Endothelial cell of umbilical vein (primary cell): ENCODE results near the gene MAML2. TPM values are rescaled to one million over a fixed set of nuclear protein-coding genes. Genes with fewer than 3 reads are reported as not detected.

Experiments
- BruUV-seq: library from RNA; stranded (reverse); fragments of 400-500 nt; replicated peaks from 2 replicates; lab custom pipeline; 2021; lab: Mats Ljungman, UMichigan
- CTCF ChIA-PET: fragments of 300-600, 350-600 bp; sonication (Branson Sonifier 250); formaldehyde crosslinking; loops from one replicate; lab custom pipeline; 2021; ENCODE audit warnings: antibody characterized with exemption, inconsistent platforms; lab: Charles Lee
- POLR2A ChIA-PET: fragments of 300-600, 350-600 bp; sonication (Branson Sonifier 250); formaldehyde crosslinking; loops from one replicate; lab custom pipeline; 2021; ENCODE audit warnings: antibody characterized with exemption, inconsistent platforms; lab: Charles Lee
- DNase-seq: peaks from one replicate; pipeline ENCODE4 v3.0.0-alpha.2; 2011; ENCODE audit warnings: low read depth, low spot score
- FAIRE-seq: peaks from 2 replicates; lab custom pipeline; 2011; peaks lifted over from hg19 to GRCh38; lab: Jason Lieb, UNC
- H2AFZ ChIP-seq: 2 replicates; pipeline ENCODE4 v1.6.0; 2012; ENCODE audit warnings: low read depth, low read length, control low read depth, inconsistent platforms
- H3K27ac ChIP-seq: 2 replicates; pipeline ENCODE4 v1.5.1; 2011; ENCODE audit warnings: low read depth, mild to moderate bottlenecking, control low read depth, low read length, moderate library complexity; ENCODE audit not compliant: insufficient read depth
- H3K27me3 ChIP-seq, 2 experiments: 2 replicates each; pipeline versions ENCODE4 v1.6.0 to v1.6.1; 2011; ENCODE audit warnings: low read length in 2 of 2, mixed read lengths in 1 of 2; ENCODE audit not compliant: control insufficient read depth in 2 of 2, insufficient read depth in 2 of 2
- H3K36me3 ChIP-seq, 2 experiments: 2 replicates in 1 of 2; 3 replicates in 1 of 2; pipeline ENCODE4 v1.5.1; 2011; ENCODE audit warnings: low read length in 2 of 2, mild to moderate bottlenecking in 1 of 2, moderate library complexity in 1 of 2; ENCODE audit not compliant: control insufficient read depth in 2 of 2, insufficient read depth in 2 of 2; ENCODE audit errors: extremely low read depth in 1 of 2
- H3K4me1 ChIP-seq: 3 replicates; pipeline ENCODE4 v1.5.1; 2011; ENCODE audit warnings: mild to moderate bottlenecking, low read length; ENCODE audit not compliant: control insufficient read depth, insufficient read depth; ENCODE audit errors: extremely low read depth
- H3K4me2 ChIP-seq: 2 replicates; pipeline ENCODE4 v1.6.1; 2011; ENCODE audit warnings: low read length, control low read depth, mixed read lengths; ENCODE audit not compliant: insufficient read depth
- H3K4me3 ChIP-seq, 3 experiments: fragments of 200-600 bp in 1 of 3; sonication (generic), shearing (Covaris generic) in 1 of 3; replicated peaks in 1 of 3; 2 replicates each; pipeline ENCODE4 v1.5.1; 2011 to 2016; ENCODE audit warnings: control low read depth in 3 of 3, low read length in 3 of 3, mild to moderate bottlenecking in 2 of 3, inconsistent platforms in 1 of 3, low read depth in 1 of 3, moderate library complexity in 1 of 3; ENCODE audit not compliant: insufficient read depth in 1 of 3
- H3K79me2 ChIP-seq: 2 replicates; pipeline ENCODE4 v1.6.0; 2012; ENCODE audit warnings: low read length, inconsistent platforms; ENCODE audit not compliant: control insufficient read depth, insufficient read depth
- H3K9ac ChIP-seq: replicated peaks from 2 replicates; pipeline ENCODE3; 2011; ENCODE audit warnings: low read length, control low read depth; ENCODE audit not compliant: insufficient read depth; ENCODE audit errors: extremely low read depth
- H3K9me1 ChIP-seq: replicated peaks from 3 replicates; pipeline ENCODE4 v1.6.0; 2011; ENCODE audit warnings: mild to moderate bottlenecking, low read length; ENCODE audit not compliant: control insufficient read depth, insufficient read depth; ENCODE audit errors: extremely low read depth
- H3K9me3 ChIP-seq: replicated peaks from 2 replicates; pipeline ENCODE4 v1.5.1; 2012; ENCODE audit warnings: low read length, inconsistent platforms; ENCODE audit not compliant: control insufficient read depth, insufficient read depth
- H4K20me1 ChIP-seq: replicated peaks from 2 replicates; pipeline ENCODE3; 2011; ENCODE audit warnings: mild to moderate bottlenecking, low read length; ENCODE audit not compliant: control insufficient read depth, insufficient read depth; ENCODE audit errors: extremely low read depth
- CTCF ChIP-seq, 2 donors: IDR thresholded peaks; 1 replicate in 1 of 2; 2 replicates in 1 of 2; pipeline ENCODE4 v1.5.1; 2011; ENCODE audit warnings: low read length in 2 of 2, mild to moderate bottlenecking in 2 of 2, moderate library complexity in 2 of 2, control low read depth in 1 of 2, inconsistent platforms in 1 of 2, low read depth in 1 of 2; ENCODE audit not compliant: insufficient read depth in 1 of 2; ENCODE audit errors: extremely low read depth in 1 of 2
- EZH2 ChIP-seq: IDR thresholded peaks from 2 replicates; pipeline ENCODE4 v1.6.1; 2012; ENCODE audit warnings: borderline replicate concordance, low read depth, mild to moderate bottlenecking, moderate library complexity, low read length, inconsistent platforms; ENCODE audit not compliant: severe bottlenecking
- FOS ChIP-seq: IDR thresholded peaks from 2 replicates; pipeline ENCODE4 v1.6.1; 2011; ENCODE audit warnings: mild to moderate bottlenecking, low read length, moderate library complexity, borderline replicate concordance; ENCODE audit not compliant: insufficient read depth
- GATA2 ChIP-seq: IDR thresholded peaks from 2 replicates; pipeline ENCODE4 v1.7.0; 2011; ENCODE audit warnings: low read depth, mild to moderate bottlenecking, moderate library complexity, mixed read lengths, low read length; ENCODE audit not compliant: insufficient read length, insufficient read depth
- JUN ChIP-seq: IDR thresholded peaks from 2 replicates; pipeline ENCODE4 v1.6.1; 2011; ENCODE audit warnings: borderline replicate concordance, low read depth; ENCODE audit not compliant: insufficient read length, insufficient read depth
- MAX ChIP-seq: IDR thresholded peaks from 2 replicates; pipeline ENCODE4 v1.6.1; 2011; ENCODE audit not compliant: insufficient read depth, insufficient read length
- MYC ChIP-seq: IDR thresholded peaks from one replicate; pipeline ENCODE4 v1.6.1; 2011; ENCODE audit warnings: mild to moderate bottlenecking, low read depth, low read length
- POLR2A ChIP-seq: IDR thresholded peaks from 2 replicates; pipeline ENCODE4 v1.6.1; 2012; ENCODE audit warnings: low read depth, mild to moderate bottlenecking, control low read depth, low read length
- POLR2AphosphoS5 ChIP-seq: IDR thresholded peaks from 2 replicates; pipeline ENCODE4 v1.6.1; 2012; ENCODE audit warnings: low read depth, mild to moderate bottlenecking, control low read depth, low read length, moderate library complexity; ENCODE audit not compliant: insufficient read depth
- dilution Hi-C: fragments of 300-500 bp; cut with MboI; formaldehyde crosslinking; loops from one replicate; pipeline ENCODE4 v1.15.0; 2019; ENCODE audit warnings: low sequenced_read_pairs; ENCODE audit not compliant: extremely low pct_ligation_motif_present
- intact Hi-C: fragments of 100-400 bp; cut with micrococcal nuclease; formaldehyde crosslinking; loops from one replicate; pipeline ENCODE4 v1.10.0; 2022
- polyA plus RNA-seq, 4 experiments: library from polyadenylated mRNA; depleted of rRNA in 3 of 4; stranded (reverse) in 3 of 4; unstranded in 1 of 4; fragments of >200 nt; gene quantifications; 2 replicates each; pipeline versions ENCODE4 v1.2.1 to v1.2.3, GENCODE V29; 2011 to 2012; ENCODE audit warnings: missing spikeins in 1 of 4
- total RNA-seq: library from RNA; stranded (reverse); gene quantifications from 2 replicates; pipeline ENCODE4 v1.2.3, GENCODE V29; 2021

Gene MAML2
- total and polyA plus RNA-seq, 2 donors (not counting 3 experiments of a cell fraction or from before 2014, with no cell fraction given) = 12.4 to 16.8 TPM

GRCh38 chr11:96017856-96018255, 325.1 kb downstream of the MAML2 start:
- no TSS peak for BruUV-seq
- no peaks in the 10 kb centered on the region for H3K9me1 ChIP-seq
- H3K4me2 ChIP-seq = no peak overlapping the region
- POLR2A ChIA-PET = no interaction called here
- DNase-seq (no peak), FAIRE-seq (no peak)
- no peaks in the 10 kb centered on the region for H4K20me1 ChIP-seq
- no peaks in the 10 kb centered on the region for H3K27me3 ChIP-seq
- CTCF ChIA-PET = no interaction called here
- no peak overlapping the region for H3K27ac ChIP-seq
- H2AFZ ChIP-seq = no peak overlapping the region
- dilution Hi-C loops (no loop called here), intact Hi-C loops (no loop called here)
- H3K9ac ChIP-seq = no peak overlapping the region
- H3K4me1 ChIP-seq = no peaks in the 10 kb centered on the region
- H3K4me3 ChIP-seq = no peak overlapping the region
- TF ChIP-seq CTCF (IDR thresholded peaks at IDR 0.05; ENCODE audit: extremely low read depth in 1 of 2, insufficient read depth in 1 of 2, low read depth in 1 of 2, low read length in 2 of 2) (no peak), JUN (no peak), GATA2 (no peak), POLR2A (no peak), FOS (no peak), POLR2AphosphoS5 (no peak), MAX (no peak), EZH2 (no peak), MYC (no peak)
- H3K36me3 ChIP-seq = no peaks in the 10 kb centered on the region
- no peaks in the 10 kb centered on the region for H3K79me2 ChIP-seq
- H3K9me3 ChIP-seq = no peaks in the 10 kb centered on the region
